Tibial nerve (tissue), 4 donors: ENCODE measurements around the gene GRAMD1A. TPM values are rescaled to one million over a fixed set of nuclear protein-coding genes. Genes with fewer than 3 reads are reported as not detected.

Experiments used
- DNase-seq, 2 donors: peaks; one replicate each; pipeline ENCODE4 v3.0.0-alpha.2; 2019; ENCODE audit warnings: low spot score in 2 of 2
- H3K27ac ChIP-seq, 4 donors: fragments of 200-600 bp; sonication (generic) in 3 of 4; one replicate each; pipeline ENCODE4 v1.5.1; 2017 to 2019; ENCODE audit warnings: mild to moderate bottlenecking in 1 of 4
- H3K27me3 ChIP-seq, 2 donors: fragments of 200-600 bp; sonication (generic) in 1 of 2; one replicate each; pipeline versions ENCODE4 v1.5.1 to v1.6.0; 2017 to 2019
- H3K36me3 ChIP-seq, 3 donors: fragments of 200-600 bp; sonication (generic); one replicate each; pipeline ENCODE4 v1.5.1; 2018 to 2019
- H3K4me1 ChIP-seq, 4 donors: fragments of 200-600 bp; sonication (generic) in 3 of 4; one replicate each; pipeline ENCODE4 v1.5.1; 2017 to 2019
- H3K4me3 ChIP-seq, 4 donors: fragments of 200-600 bp; sonication (generic) in 3 of 4; one replicate each; pipeline ENCODE4 v1.5.1; 2017 to 2019; ENCODE audit warnings: mild to moderate bottlenecking in 1 of 4, moderate library complexity in 1 of 4
- H3K9me3 ChIP-seq, 4 donors: fragments of 200-600 bp; sonication (generic) in 3 of 4; one replicate each; pipeline ENCODE4 v1.5.1; 2017 to 2019
- CTCF ChIP-seq, 5 experiments: fragments of 200-600 bp in 3 of 5; fragments of 450-650 bp in 2 of 5; sonication (generic) in 3 of 5; IDR thresholded peaks; one replicate each; pipeline ENCODE4 v1.5.1; 2016 to 2019; ENCODE audit warnings: antibody characterized with exemption in 5 of 5, mild to moderate bottlenecking in 3 of 5, moderate library complexity in 2 of 5
- EP300 ChIP-seq, 2 donors: sonication (generic); formaldehyde crosslinking; IDR thresholded peaks; one replicate each; pipeline ENCODE4 v1.6.1; 2017; ENCODE audit warnings: antibody characterized with exemption in 2 of 2, mild to moderate bottlenecking in 1 of 2
- POLR2A ChIP-seq, 2 donors: fragments of 450-650 bp; IDR thresholded peaks; one replicate each; pipeline ENCODE4 v1.6.1; 2017; ENCODE audit warnings: antibody characterized with exemption in 2 of 2, mild to moderate bottlenecking in 2 of 2, moderate library complexity in 2 of 2
- WGBS, 2 donors: methylation state at CpG; one replicate each; pipeline ENCODE4 v1.1.5; 2018; 5-methylcytosine and 5-hydroxymethylcytosine counted together
- total RNA-seq, 4 donors: library from RNA; depleted of rRNA; stranded (reverse); fragments of >200 nt; gene quantifications; one replicate each; pipeline ENCODE4 v1.1.0, GENCODE V29; 2016

Gene GRAMD1A
- 100 to 1,000 TPM in 1 of 4 donors, 10 to 100 TPM in 3; 53.1 to 108 (median 61.6) TPM for total RNA-seq

GRCh38 chr19:34999498-35000337, at the start of gene GRAMD1A:
TSS of gene GRAMD1A (plus strand) at chr19:35000323. CDS start at chr19:35000479, 156 bp downstream.
- Histone ChIP-seq H3K4me3 (peak within 1 kb of the TSS; percentile 67 to 99 (median 78)), H3K36me3 (peaks cover 0 to 8% (median 0%) of the 10 kb centered on the region in 3 donors), H3K9me3 (no peaks in the 10 kb centered on the region), H3K27me3 (no peaks in the 10 kb centered on the region), H3K4me1 (peaks cover 0 to 90% (median 27%) of the 10 kb centered on the region in 4 donors), H3K27ac (peak within 1 kb of the TSS; percentile 96 to 100 (median 98))
- 2% methylated on average over 27 to 41 of the region's 45 CpGs for WGBS, 2 donors
- peak; percentile 80 to 81 for DNase-seq
- no peak for TF ChIP-seq CTCF (IDR thresholded peaks at IDR 0.05)
- peak; percentile 52 to 88 for TF ChIP-seq POLR2A (IDR thresholded peaks at IDR 0.05)
- TF ChIP-seq EP300 (IDR thresholded peaks at IDR 0.05), result peak; percentile 16 to 96

GRCh38 chr19:34953092-34953491, 47.0 kb upstream of the GRAMD1A start:
- Histone ChIP-seq H3K4me3 (no peak overlapping the region), H3K27me3 (no peaks in the 10 kb centered on the region), H3K27ac (no peak overlapping the region), H3K36me3 (peaks cover 0 to 79% (median 10%) of the 10 kb centered on the region in 3 donors), H3K9me3 (peaks cover 0 to 98% (median 36%) of the 10 kb centered on the region in 4 donors), H3K4me1 (no peaks in the 10 kb centered on the region)
- TF ChIP-seq EP300 (IDR thresholded peaks at IDR 0.05) (no peak), CTCF (IDR thresholded peaks at IDR 0.05) (no peak), POLR2A (IDR thresholded peaks at IDR 0.05) (no peak)
- no peak for DNase-seq

- Histone ChIP-seq H3K27me3 (no peaks in the 10 kb centered on the region), H3K27ac (no peak overlapping the region), H3K4me1 (peaks cover 0 to 16% (median 11%) of the 10 kb centered on the region in 4 donors), H3K4me3 (no peak overlapping the region), H3K9me3 (peaks cover 0 to 84% (median 35%) of the 10 kb centered on the region in 4 donors), H3K36me3 (peaks cover 7 to 87% (median 35%) of the 10 kb centered on the region in 3 donors)
- TF ChIP-seq EP300 (IDR thresholded peaks at IDR 0.05) (no peak), POLR2A (IDR thresholded peaks at IDR 0.05) (no peak), CTCF (IDR thresholded peaks at IDR 0.05) (no peak)
- 95 to 98% methylated on average over 22 of the region's 22 CpGs for WGBS, 2 donors
- DNase-seq, result no peak
Observed at GRCh38 chr19:34957830-34958751, 42.0 kb upstream of the GRAMD1A start.

- H3K4me1 ChIP-seq, result peaks cover 0 to 18% (median 14%) of the 10 kb centered on the region in 4 donors
- no peak overlapping the region for H3K27ac ChIP-seq
- no peak overlapping the region for H3K4me3 ChIP-seq
- H3K9me3 ChIP-seq, result peaks cover 0 to 75% (median 30%) of the 10 kb centered on the region in 4 donors
- H3K27me3 ChIP-seq, result no peaks in the 10 kb centered on the region
- H3K36me3 ChIP-seq, result peaks cover 7 to 78% (median 35%) of the 10 kb centered on the region in 3 donors
- no peak for TF ChIP-seq POLR2A (IDR thresholded peaks at IDR 0.05)
- no peak for TF ChIP-seq CTCF (IDR thresholded peaks at IDR 0.05)
- TF ChIP-seq EP300 (IDR thresholded peaks at IDR 0.05), result no peak
- WGBS, 2 donors, result 95 to 98% methylated on average over 7 of the region's 7 CpGs
- no peak for DNase-seq
Observed at GRCh38 chr19:34959021-34959420, 41.1 kb upstream of the GRAMD1A start.
